Subcutaneous adipose tissue (tissue), 4 donors: ENCODE measurements around the gene FGF12. TPM values are rescaled to one million over a fixed set of nuclear protein-coding genes. Genes with fewer than 3 reads are reported as not detected.

Source experiments
- total RNA-seq, 4 donors: library from RNA; depleted of rRNA; stranded (reverse); fragments of >200 nt; gene quantifications; one replicate each; pipeline ENCODE4 v1.1.0, GENCODE V29; 2016
- TF ChIP-seq, protein P1 (sequence below): fragments of 450-650 bp; IDR thresholded peaks from one replicate; pipeline ENCODE4 v1.5.1; 2016; ENCODE audit warnings: low read depth, mild to moderate bottlenecking, control low read depth, antibody characterized with exemption, moderate library complexity

The FGF12 gene
- total RNA-seq, 4 donors from 2014 or later, result 1.1 to 12.1 (median 4.5) TPM

DNA sequence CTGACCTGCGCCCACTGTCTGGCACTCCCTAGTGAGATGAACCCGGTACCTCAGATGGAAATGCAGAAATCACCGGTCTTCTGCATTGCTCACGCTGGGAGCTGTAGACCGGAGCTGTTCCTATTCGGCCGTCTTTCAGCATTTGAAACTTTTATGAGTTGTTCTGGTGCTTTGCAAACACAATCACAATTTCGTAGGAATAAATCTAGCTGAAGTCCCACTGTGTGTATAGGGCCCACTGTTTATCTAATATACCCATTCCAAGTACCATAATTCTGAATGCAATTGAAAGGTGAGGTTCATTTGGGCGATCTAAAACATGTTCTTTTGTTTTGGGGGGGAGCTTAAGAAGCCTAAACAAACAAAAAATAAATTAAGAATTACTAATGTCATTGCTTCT lies 572.1 kb downstream of the FGF12 start:
- TF ChIP-seq, protein P1, sequence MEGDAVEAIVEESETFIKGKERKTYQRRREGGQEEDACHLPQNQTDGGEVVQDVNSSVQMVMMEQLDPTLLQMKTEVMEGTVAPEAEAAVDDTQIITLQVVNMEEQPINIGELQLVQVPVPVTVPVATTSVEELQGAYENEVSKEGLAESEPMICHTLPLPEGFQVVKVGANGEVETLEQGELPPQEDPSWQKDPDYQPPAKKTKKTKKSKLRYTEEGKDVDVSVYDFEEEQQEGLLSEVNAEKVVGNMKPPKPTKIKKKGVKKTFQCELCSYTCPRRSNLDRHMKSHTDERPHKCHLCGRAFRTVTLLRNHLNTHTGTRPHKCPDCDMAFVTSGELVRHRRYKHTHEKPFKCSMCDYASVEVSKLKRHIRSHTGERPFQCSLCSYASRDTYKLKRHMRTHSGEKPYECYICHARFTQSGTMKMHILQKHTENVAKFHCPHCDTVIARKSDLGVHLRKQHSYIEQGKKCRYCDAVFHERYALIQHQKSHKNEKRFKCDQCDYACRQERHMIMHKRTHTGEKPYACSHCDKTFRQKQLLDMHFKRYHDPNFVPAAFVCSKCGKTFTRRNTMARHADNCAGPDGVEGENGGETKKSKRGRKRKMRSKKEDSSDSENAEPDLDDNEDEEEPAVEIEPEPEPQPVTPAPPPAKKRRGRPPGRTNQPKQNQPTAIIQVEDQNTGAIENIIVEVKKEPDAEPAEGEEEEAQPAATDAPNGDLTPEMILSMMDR, result no peak

DNA sequence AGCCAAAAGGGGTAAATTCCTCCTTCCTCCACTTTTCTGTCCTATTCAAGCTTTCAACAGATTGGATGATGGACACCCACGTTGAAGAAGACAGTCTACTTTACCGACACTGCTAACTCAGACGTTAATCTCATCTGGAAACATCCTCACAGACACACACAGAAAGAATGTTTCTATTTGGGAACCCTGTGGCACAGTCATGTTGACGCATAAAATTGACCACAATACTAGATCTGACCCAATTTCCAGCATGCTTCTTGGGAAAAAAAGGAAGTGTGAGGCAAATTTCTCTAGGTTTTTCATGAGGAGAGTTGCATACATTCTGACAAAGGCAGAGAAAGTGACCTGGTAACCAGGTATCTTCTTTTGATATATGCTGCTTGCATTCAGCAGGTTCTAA lies 594.1 kb downstream of the FGF12 start:
- TF ChIP-seq, protein P1, result no peak

- TF ChIP-seq, protein P1, result no peak
These were observed 596.7 kb downstream of the FGF12 start for GRCh38 chr3:192130534-192131132.

GRCh38 chr3:192129586-192129985 lies 597.8 kb downstream of the FGF12 start:
- TF ChIP-seq, protein P1, result no peak

DNA sequence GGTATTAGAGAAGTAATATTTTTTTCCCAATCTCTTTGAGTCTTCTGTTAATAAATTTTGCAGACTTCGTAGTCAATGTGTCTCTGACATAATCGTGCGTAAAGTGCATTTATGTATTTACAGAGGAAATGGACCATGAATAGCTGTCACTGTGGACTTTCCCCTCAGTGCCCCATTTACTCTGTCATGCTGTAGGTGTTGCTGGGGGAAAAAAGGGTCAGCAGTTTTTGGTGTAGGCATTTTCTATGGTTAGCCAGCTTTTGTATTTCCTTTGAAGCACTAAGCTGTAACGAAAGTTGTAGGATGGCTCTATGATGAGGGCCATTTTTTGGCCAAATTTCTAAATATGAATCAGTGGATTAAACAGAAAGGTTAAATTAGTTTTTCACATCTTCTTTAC lies 598.4 kb downstream of the FGF12 start:
- TF ChIP-seq, protein P1, result no peak

DNA sequence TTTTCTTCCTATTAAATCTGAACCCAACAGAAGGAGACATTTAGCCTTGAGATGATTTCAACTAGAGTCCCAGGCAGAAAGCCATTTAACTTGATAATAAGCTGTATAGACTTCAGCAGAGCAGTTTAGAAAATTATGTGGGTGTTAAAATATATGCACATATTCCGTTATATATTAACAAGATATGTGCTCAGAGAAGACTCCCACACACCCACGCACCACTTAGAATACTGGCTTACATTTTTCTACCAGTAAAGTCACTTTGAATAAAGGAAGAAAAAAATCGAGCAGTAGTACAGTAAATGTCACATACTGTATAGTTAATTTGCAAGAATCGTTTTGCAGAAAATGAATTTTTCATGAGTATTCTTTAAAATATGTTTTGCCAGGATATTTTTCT lies 599.3 kb downstream of the FGF12 start:
- TF ChIP-seq, protein P1, result no peak

- TF ChIP-seq, protein P1, result no peak
These were observed 604.3 kb downstream of the FGF12 start for GRCh38 chr3:192122832-192123594.
